Lung (tissue), 13 donors: ENCODE measurements around the gene TCFL5. TPM values are rescaled to one million over a fixed set of nuclear protein-coding genes. Genes with fewer than 3 reads are reported as not detected.

ENCODE experiments used
- ATAC-seq: fragments of 200-7000 bp; cut with Tn5 transposase; one replicate; pipeline ENCODE4 v1.9.1; 2020; ENCODE audit warnings: moderate number of reproducible peaks; ENCODE audit not compliant: insufficient read depth, low FRiP score
- DNase-seq, 3 donors: peaks; one replicate each; pipeline ENCODE4 v3.0.0-alpha.2; 2013 to 2017
- H3K27ac ChIP-seq, 2 donors: one replicate each; pipeline ENCODE4 v1.5.1; 2013; ENCODE audit warnings: mild to moderate bottlenecking in 2 of 2, moderate library complexity in 2 of 2, control low read depth in 1 of 2, inconsistent platforms in 1 of 2, low read depth in 1 of 2, low read length in 1 of 2
- H3K27me3 ChIP-seq, 3 donors: one replicate each; pipeline ENCODE4 v1.5.1; 2013; ENCODE audit warnings: low read length in 2 of 3; ENCODE audit not compliant: control insufficient read depth in 3 of 3, insufficient read depth in 3 of 3
- H3K36me3 ChIP-seq, 4 donors: one replicate each; pipeline ENCODE4 v1.5.1; 2013; ENCODE audit warnings: low read length in 4 of 4, mild to moderate bottlenecking in 1 of 4, moderate library complexity in 1 of 4; ENCODE audit not compliant: control insufficient read depth in 4 of 4, insufficient read depth in 4 of 4
- H3K4me1 ChIP-seq, 5 donors: one replicate each; pipeline ENCODE4 v1.5.1; 2013; ENCODE audit warnings: low read length in 5 of 5, mild to moderate bottlenecking in 2 of 5, moderate library complexity in 1 of 5; ENCODE audit not compliant: control insufficient read depth in 5 of 5, insufficient read depth in 5 of 5
- H3K4me3 ChIP-seq: one replicate; pipeline ENCODE4 v1.5.1; 2013; ENCODE audit warnings: mild to moderate bottlenecking, control low read depth, moderate library complexity
- H3K9ac ChIP-seq, 2 donors: one replicate each; pipeline ENCODE4 v1.5.1; 2013; ENCODE audit warnings: low read length in 2 of 2, control low read depth in 1 of 2; ENCODE audit not compliant: insufficient read depth in 1 of 2
- H3K9me3 ChIP-seq, 4 donors: one replicate each; pipeline ENCODE4 v1.5.1; 2013; ENCODE audit warnings: low read length in 3 of 4, mild to moderate bottlenecking in 1 of 4, moderate library complexity in 1 of 4; ENCODE audit not compliant: control insufficient read depth in 4 of 4, insufficient read depth in 3 of 4
- WGBS, 2 donors: extraction: QIAGEN DNeasy Blood & Tissue Kit; methylation state at CpG; one replicate each; pipeline ENCODE4 v1.1.7; 2013; 5-methylcytosine and 5-hydroxymethylcytosine counted together
- polyA plus RNA-seq, 2 donors: library from polyadenylated mRNA; stranded (reverse); fragments of 200-250 nt; gene quantifications; one replicate each; pipeline ENCODE4 v1.2.1, GENCODE V29; 2013
- small RNA-seq: library from RNA; depleted of rRNA; stranded (forward); fragments of <200 nt; gene quantifications from one replicate; pipeline ENCODE3, GENCODE V24; 2014; ENCODE audit warnings: low replicate concordance
- total RNA-seq, 2 donors: library from RNA; depleted of rRNA in 1 of 2; stranded (reverse); fragments of >200 nt in 1 of 2; gene quantifications; one replicate each; pipeline ENCODE4 v1.2.1, GENCODE V29; 2014 to 2021
- TF ChIP-seq, protein P1 (sequence below): IDR thresholded peaks from 2 replicates; pipeline ENCODE4 v1.5.1; 2012; ENCODE audit warnings: mild to moderate bottlenecking; ENCODE audit errors: control extremely low read depth, extremely low read depth
- donor health status: control.
- donor health status: control.
- donor health status: Bipolar disorder and iron deficiency.
- donor health status: healthy.
- donor health status: DM: yes; HTN: yes; CAD: no.

The TCFL5 gene
- total and polyA plus RNA-seq, 4 donors: 3.8 to 8.6 (median 6.1) TPM

- H3K9me3 ChIP-seq: no peaks in the 10 kb centered on the region
- no peak overlapping the region for H3K27ac ChIP-seq
- ATAC-seq: no peak
- H3K4me3 ChIP-seq: no peak overlapping the region
- peaks cover 0 to 30% (median 3%) of the 10 kb centered on the region in 5 donors for H3K4me1 ChIP-seq
- no peak for DNase-seq
- no peak overlapping the region for H3K9ac ChIP-seq
- 74 to 77% methylated on average over 9 of the region's 9 CpGs for WGBS, 2 donors
- H3K36me3 ChIP-seq: peaks cover 0 to 4% (median 0%) of the 10 kb centered on the region in 4 donors
- TF ChIP-seq, protein P1, sequence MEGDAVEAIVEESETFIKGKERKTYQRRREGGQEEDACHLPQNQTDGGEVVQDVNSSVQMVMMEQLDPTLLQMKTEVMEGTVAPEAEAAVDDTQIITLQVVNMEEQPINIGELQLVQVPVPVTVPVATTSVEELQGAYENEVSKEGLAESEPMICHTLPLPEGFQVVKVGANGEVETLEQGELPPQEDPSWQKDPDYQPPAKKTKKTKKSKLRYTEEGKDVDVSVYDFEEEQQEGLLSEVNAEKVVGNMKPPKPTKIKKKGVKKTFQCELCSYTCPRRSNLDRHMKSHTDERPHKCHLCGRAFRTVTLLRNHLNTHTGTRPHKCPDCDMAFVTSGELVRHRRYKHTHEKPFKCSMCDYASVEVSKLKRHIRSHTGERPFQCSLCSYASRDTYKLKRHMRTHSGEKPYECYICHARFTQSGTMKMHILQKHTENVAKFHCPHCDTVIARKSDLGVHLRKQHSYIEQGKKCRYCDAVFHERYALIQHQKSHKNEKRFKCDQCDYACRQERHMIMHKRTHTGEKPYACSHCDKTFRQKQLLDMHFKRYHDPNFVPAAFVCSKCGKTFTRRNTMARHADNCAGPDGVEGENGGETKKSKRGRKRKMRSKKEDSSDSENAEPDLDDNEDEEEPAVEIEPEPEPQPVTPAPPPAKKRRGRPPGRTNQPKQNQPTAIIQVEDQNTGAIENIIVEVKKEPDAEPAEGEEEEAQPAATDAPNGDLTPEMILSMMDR: no peak
- H3K27me3 ChIP-seq: no peaks in the 10 kb centered on the region
Observed at GRCh38 chr20:62792182-62792939, 69.3 kb downstream of the TCFL5 start.

GRCh38 chr20:62791301-62792181 lies 70.1 kb downstream of the TCFL5 start:
- TF ChIP-seq, protein P1: peak; percentile 89
- ATAC-seq (no peak), DNase-seq (peak; percentile 92 to 95 (median 93))
- no peaks in the 10 kb centered on the region for H3K36me3 ChIP-seq
- no peak overlapping the region for H3K4me3 ChIP-seq
- no peak overlapping the region for H3K9ac ChIP-seq
- no peak overlapping the region for H3K27ac ChIP-seq
- no peaks in the 10 kb centered on the region for H3K27me3 ChIP-seq
- no peaks in the 10 kb centered on the region for H3K9me3 ChIP-seq
- 35 to 36% methylated on average over 23 of the region's 23 CpGs for WGBS, 2 donors
- H3K4me1 ChIP-seq: peaks cover 0 to 26% (median 3%) of the 10 kb centered on the region in 5 donors

Small RNAs within 50 kb of the gene (small RNA-seq; reads per million reads assigned to genes)
- not detected for gene DPH3P1

Other genes with a start within 250 kb of the TCFL5 start
- 10 to 100 TPM in 1 of 2 donors, 1 to 10 TPM in 1; 4.7 to 49.6 TPM for gene SLCO4A1, start 219.3 kb downstream of the TCFL5 start, total RNA-seq
- 100 to 1,000 TPM in 1 of 2 donors, 10 to 100 TPM in 1; 35.3 to 152 TPM for gene SLCO4A1, start 219.3 kb downstream of the TCFL5 start, polyA plus RNA-seq
- 1 to 10 TPM in 1 of 2 donors, under 1 TPM in 1; 0.46 to 1.1 TPM for gene NTSR1, start 153.0 kb downstream of the TCFL5 start, total RNA-seq
- gene NTSR1, start 153.0 kb downstream of the TCFL5 start, polyA plus RNA-seq: 1 to 10 TPM in 1 of 2 donors, under 1 TPM in 1; 0.02 to 3.7 TPM
- 10 to 100 TPM in 1 of 2 donors, 1 to 10 TPM in 1; 7.5 to 12.5 TPM for gene MRGBP, start 65.3 kb downstream of the TCFL5 start, total RNA-seq
- 10 to 100 TPM in 1 of 2 donors, 1 to 10 TPM in 1; 7.4 to 10.3 TPM for gene MRGBP, start 65.3 kb downstream of the TCFL5 start, polyA plus RNA-seq
- gene OGFR, start 57.0 kb downstream of the TCFL5 start, total RNA-seq: 10 to 100 TPM; 38.0 to 60.6 TPM
- gene OGFR, start 57.0 kb downstream of the TCFL5 start, polyA plus RNA-seq: 10 to 100 TPM; 67.2 to 73.1 TPM
- gene COL9A3, start 44.8 kb downstream of the TCFL5 start, total RNA-seq: 10 to 100 TPM in 1 of 2 donors, under 1 TPM in 1; 0.55 to 26.1 TPM
- gene COL9A3, start 44.8 kb downstream of the TCFL5 start, polyA plus RNA-seq: 1 to 10 TPM; 3.7 to 4.2 TPM
- 10 to 100 TPM; 50.4 to 71.2 TPM for gene DIDO1, start 64.7 kb upstream of the TCFL5 start, total RNA-seq
- gene DIDO1, start 64.7 kb upstream of the TCFL5 start, polyA plus RNA-seq: 10 to 100 TPM; 19.6 to 21.2 TPM
- gene GID8, start 76.3 kb upstream of the TCFL5 start, total RNA-seq: 10 to 100 TPM; 31.2 to 35.4 TPM
- 10 to 100 TPM; 11.0 to 16.2 TPM for gene GID8, start 76.3 kb upstream of the TCFL5 start, polyA plus RNA-seq
- 10 to 100 TPM in 1 of 2 donors, 1 to 10 TPM in 1; 2.4 to 17.3 TPM for gene SLC17A9, start 90.9 kb upstream of the TCFL5 start, total RNA-seq
- 1 to 10 TPM; 9.2 to 9.9 TPM for gene SLC17A9, start 90.9 kb upstream of the TCFL5 start, polyA plus RNA-seq
- gene BHLHE23, start 145.1 kb upstream of the TCFL5 start, total RNA-seq: not detected
- gene BHLHE23, start 145.1 kb upstream of the TCFL5 start, polyA plus RNA-seq: not detected